ENCODE results near the gene CSF1R. TPM values are rescaled to one million over a fixed set of nuclear protein-coding genes. Genes with fewer than 3 reads are reported as not detected.

The CSF1R gene
- polyA plus RNA-seq, 4 donors: 4.1 to 31.1 (median 6.1) TPM

DNA sequence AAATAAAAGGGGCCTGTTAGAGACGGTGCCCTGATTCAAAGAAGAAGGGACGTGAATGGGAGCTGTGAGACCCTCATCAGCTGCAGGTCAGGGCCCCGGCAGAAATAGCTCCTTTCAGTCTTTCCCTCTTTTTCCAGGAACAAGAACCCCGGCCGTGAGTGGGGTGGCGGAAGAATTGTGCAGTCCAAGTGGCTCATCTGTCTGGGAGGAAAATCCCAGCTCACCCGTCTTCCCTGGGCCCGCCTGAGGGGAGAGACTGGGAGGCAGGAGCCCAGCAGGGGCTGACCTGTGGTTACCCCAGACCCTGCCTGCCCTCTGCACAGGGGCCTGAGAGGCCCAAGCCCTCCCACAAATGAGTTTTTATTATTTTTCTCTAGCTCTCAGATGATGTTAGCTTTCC is 24.8 kb upstream of the CSF1R start:
- H3K27ac ChIP-seq (ENCODE audit: low read depth in 1 of 3, low read length in 2 of 3): no peak overlapping the region
- no peak for FAIRE-seq
- H3K4me1 ChIP-seq (ENCODE audit: control insufficient read depth in 3 of 3, insufficient read depth in 2 of 3, low read depth in 1 of 3, low read length in 2 of 3): peaks cover 7 to 27% (median 11%) of the 10 kb centered on the region in 3 donors
- H3K9me3 ChIP-seq (ENCODE audit: control insufficient read depth in 2 of 2, insufficient read depth in 1 of 2, low read depth in 1 of 2, low read length in 1 of 2): no peaks in the 10 kb centered on the region
- WGBS, 3 donors: 85 to 95% (median 89%) methylated on average over 8 of the region's 8 CpGs
- DNase-seq: no peak
- H3K27me3 ChIP-seq (ENCODE audit: control insufficient read depth in 3 of 3, insufficient read depth in 3 of 3, low read length in 3 of 3): no peaks in the 10 kb centered on the region
- H3K36me3 ChIP-seq (ENCODE audit: control insufficient read depth in 3 of 3, insufficient read depth in 2 of 3, low read depth in 1 of 3, low read length in 3 of 3): peaks cover 0 to 12% (median 0%) of the 10 kb centered on the region in 3 donors
- no peak overlapping the region for H3K4me3 ChIP-seq (ENCODE audit: low read depth in 1 of 3, low read length in 3 of 3)

DNA sequence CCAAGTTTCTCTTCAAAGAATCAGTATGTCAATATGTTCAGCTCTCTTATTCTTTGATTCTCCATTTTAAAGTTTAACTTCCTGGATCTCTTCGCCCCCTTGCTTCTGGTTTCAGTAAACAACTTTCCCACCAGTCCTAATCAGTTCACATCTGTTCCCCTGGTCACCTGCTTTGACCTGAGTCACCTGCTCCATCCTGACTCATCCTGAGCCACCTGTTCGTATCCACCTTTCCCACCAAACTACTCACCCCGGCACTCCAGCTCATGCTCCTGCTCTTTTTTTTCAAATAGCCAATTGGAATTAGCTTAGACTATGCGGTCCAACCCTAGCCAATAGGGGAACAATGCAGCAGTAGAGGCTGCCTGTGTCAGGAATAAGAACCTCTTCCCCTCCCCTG is 23.6 kb upstream of the CSF1R start:
- H3K27ac ChIP-seq (ENCODE audit: low read depth in 1 of 3, low read length in 2 of 3): no peak overlapping the region
- H3K4me3 ChIP-seq (ENCODE audit: low read depth in 1 of 3, low read length in 3 of 3): no peak overlapping the region
- H3K9me3 ChIP-seq (ENCODE audit: control insufficient read depth in 2 of 2, insufficient read depth in 1 of 2, low read depth in 1 of 2, low read length in 1 of 2): no peaks in the 10 kb centered on the region
- FAIRE-seq: no peak
- peaks cover 8 to 32% (median 11%) of the 10 kb centered on the region in 3 donors for H3K4me1 ChIP-seq (ENCODE audit: control insufficient read depth in 3 of 3, insufficient read depth in 2 of 3, low read depth in 1 of 3, low read length in 2 of 3)
- 28 to 59% (median 40%) methylated on average over 4 of the region's 4 CpGs for WGBS, 3 donors
- peaks cover 0 to 6% (median 0%) of the 10 kb centered on the region in 3 donors for H3K36me3 ChIP-seq (ENCODE audit: control insufficient read depth in 3 of 3, insufficient read depth in 2 of 3, low read depth in 1 of 3, low read length in 3 of 3)
- DNase-seq: no peak
- H3K27me3 ChIP-seq (ENCODE audit: control insufficient read depth in 3 of 3, insufficient read depth in 3 of 3, low read length in 3 of 3): no peaks in the 10 kb centered on the region

DNA sequence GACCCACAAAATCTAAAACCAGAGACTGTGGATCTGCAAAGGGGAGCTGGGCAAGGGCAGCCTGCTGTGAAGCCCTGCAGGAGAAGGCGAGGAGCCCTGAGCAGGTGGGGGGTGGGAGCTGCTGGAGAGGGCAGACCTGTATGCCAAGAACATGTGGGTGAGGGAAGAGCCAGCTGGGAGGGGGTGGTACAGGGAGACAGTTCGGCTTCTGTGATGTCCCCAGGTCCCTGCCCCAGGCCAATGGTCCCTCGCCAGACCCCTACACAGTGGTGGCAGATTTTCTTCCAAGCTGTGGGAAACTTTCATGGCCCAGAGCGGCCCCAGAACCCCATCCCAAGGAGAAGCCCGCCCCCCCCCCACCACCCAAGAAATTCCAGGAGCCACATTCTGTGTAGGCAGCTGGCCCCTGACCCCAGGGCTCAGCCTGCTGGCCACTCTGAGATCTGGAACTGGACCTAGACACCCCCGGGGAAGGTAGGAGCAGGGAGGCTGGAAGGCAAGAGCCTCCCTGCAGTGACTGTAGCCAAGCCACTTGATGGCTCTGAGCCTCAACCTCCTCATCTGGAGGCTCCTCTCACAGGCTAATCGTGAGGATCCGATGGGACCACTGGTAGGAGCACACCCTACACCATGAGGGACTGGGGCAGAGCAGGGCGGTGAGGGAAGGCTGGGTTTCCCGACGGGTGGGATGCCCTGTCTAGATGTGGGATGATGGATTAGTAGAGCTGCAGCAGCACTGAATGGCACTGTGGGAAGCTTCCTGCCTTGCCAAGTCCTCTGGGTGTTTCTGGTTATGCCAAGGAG is 22.6 kb upstream of the CSF1R start:
- DNase-seq (no peak), FAIRE-seq (no peak)
- no peak overlapping the region for H3K4me3 ChIP-seq (ENCODE audit: low read depth in 1 of 3, low read length in 3 of 3)
- H3K27ac ChIP-seq (ENCODE audit: low read depth in 1 of 3, low read length in 2 of 3): peak overlapping the region in 2 of 3 donors; percentile 24 to 47
- peaks cover 0 to 6% (median 0%) of the 10 kb centered on the region in 3 donors for H3K36me3 ChIP-seq (ENCODE audit: control insufficient read depth in 3 of 3, insufficient read depth in 2 of 3, low read depth in 1 of 3, low read length in 3 of 3)
- no peaks in the 10 kb centered on the region for H3K9me3 ChIP-seq (ENCODE audit: control insufficient read depth in 2 of 2, insufficient read depth in 1 of 2, low read depth in 1 of 2, low read length in 1 of 2)
- H3K4me1 ChIP-seq (ENCODE audit: control insufficient read depth in 3 of 3, insufficient read depth in 2 of 3, low read depth in 1 of 3, low read length in 2 of 3): peaks cover 8 to 32% (median 11%) of the 10 kb centered on the region in 3 donors
- no peaks in the 10 kb centered on the region for H3K27me3 ChIP-seq (ENCODE audit: control insufficient read depth in 3 of 3, insufficient read depth in 3 of 3, low read length in 3 of 3)
- 84 to 94% (median 88%) methylated on average over 11 of the region's 11 CpGs for WGBS, 3 donors

DNA sequence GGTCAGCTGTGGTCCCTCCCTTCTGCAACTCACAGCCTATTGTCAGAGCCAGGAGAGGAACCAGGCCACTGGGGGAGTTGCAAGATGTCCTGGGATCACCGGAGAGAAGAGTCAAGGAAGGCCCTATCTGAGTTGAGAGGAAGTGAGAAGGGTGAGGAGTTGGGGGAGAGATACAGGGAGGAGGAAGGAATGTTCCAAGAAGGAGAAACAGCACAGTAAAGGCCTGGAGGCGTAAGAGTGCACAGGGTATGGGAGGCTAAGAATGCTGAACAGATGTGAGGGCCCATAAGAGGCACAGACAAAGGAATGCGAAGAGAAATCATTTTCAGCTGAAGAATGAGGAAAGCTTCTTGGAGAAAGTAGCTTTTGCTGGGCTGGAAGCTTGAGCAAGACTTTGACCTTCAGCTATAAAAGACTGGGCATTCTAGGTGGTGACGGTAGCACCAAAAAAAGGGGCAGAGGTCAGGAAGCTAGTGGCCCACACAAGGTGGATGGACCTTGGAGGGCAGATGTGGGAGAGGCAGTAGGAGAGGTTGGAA is 21.6 kb upstream of the CSF1R start:
- H3K36me3 ChIP-seq (ENCODE audit: control insufficient read depth in 3 of 3, insufficient read depth in 2 of 3, low read depth in 1 of 3, low read length in 3 of 3): no peaks in the 10 kb centered on the region
- no peaks in the 10 kb centered on the region for H3K27me3 ChIP-seq (ENCODE audit: control insufficient read depth in 3 of 3, insufficient read depth in 3 of 3, low read length in 3 of 3)
- FAIRE-seq (no peak), DNase-seq (peak; percentile 82 to 88)
- H3K9me3 ChIP-seq (ENCODE audit: control insufficient read depth in 2 of 2, insufficient read depth in 1 of 2, low read depth in 1 of 2, low read length in 1 of 2): no peaks in the 10 kb centered on the region
- WGBS, 3 donors: 40 to 59% (median 59%) methylated on average over 4 of the region's 4 CpGs
- no peak overlapping the region for H3K4me3 ChIP-seq (ENCODE audit: low read depth in 1 of 3, low read length in 3 of 3)
- H3K27ac ChIP-seq (ENCODE audit: low read depth in 1 of 3, low read length in 2 of 3): peak overlapping the region; percentile 47 to 67 (median 52)
- H3K4me1 ChIP-seq (ENCODE audit: control insufficient read depth in 3 of 3, insufficient read depth in 2 of 3, low read depth in 1 of 3, low read length in 2 of 3): peaks cover 8 to 34% (median 17%) of the 10 kb centered on the region in 3 donors

DNA sequence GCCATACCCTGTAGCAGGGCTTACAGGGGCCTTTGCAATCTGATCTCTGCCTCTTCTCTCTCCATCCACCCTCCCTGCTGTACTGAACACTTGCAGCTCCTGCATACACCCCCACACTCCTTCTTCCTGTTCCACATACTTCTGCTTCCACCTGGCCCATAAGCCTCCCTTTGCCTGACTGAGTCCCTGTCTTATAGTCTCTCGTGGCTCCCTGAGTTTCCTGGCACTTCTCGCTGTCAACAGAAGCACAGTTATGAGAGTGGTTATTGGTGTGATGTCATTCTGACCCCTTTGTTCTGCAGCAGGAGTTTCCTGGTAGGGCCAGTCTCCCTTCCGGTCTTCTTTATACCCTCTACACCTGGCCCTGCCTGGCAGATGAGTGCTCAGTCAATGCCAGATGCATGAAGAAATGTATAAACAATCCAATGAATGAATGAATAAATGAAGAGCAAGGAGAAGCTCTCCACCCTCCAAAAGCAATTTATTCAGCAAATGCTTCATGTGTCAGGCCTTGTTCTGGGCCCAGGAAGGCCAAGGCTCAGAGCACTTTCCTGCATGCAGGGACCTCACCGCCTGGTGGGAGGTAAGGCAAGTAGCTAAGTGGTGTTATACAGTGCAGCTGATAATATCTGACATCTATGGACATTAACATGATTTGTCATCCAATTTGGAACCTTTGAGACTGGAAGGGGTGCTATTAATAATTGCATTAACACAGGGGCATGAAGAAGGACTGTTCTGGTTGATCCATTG is 20.5 kb upstream of the CSF1R start:
- Histone ChIP-seq H3K4me3 (ENCODE audit: low read depth in 1 of 3, low read length in 3 of 3) (no peak overlapping the region), H3K27ac (ENCODE audit: low read depth in 1 of 3, low read length in 2 of 3) (peak overlapping the region in 1 of 3 donors; percentile 47), H3K36me3 (ENCODE audit: control insufficient read depth in 3 of 3, insufficient read depth in 2 of 3, low read depth in 1 of 3, low read length in 3 of 3) (no peaks in the 10 kb centered on the region), H3K27me3 (ENCODE audit: control insufficient read depth in 3 of 3, insufficient read depth in 3 of 3, low read length in 3 of 3) (no peaks in the 10 kb centered on the region), H3K4me1 (ENCODE audit: control insufficient read depth in 3 of 3, insufficient read depth in 2 of 3, low read depth in 1 of 3, low read length in 2 of 3) (peaks cover 8 to 37% (median 17%) of the 10 kb centered on the region in 3 donors), H3K9me3 (ENCODE audit: control insufficient read depth in 2 of 2, insufficient read depth in 1 of 2, low read depth in 1 of 2, low read length in 1 of 2) (no peaks in the 10 kb centered on the region)
- 33 to 54% (median 51%) methylated on average over 4 of the region's 4 CpGs for WGBS, 3 donors
- FAIRE-seq: no peak
- DNase-seq: peak; percentile 41 to 69

DNA sequence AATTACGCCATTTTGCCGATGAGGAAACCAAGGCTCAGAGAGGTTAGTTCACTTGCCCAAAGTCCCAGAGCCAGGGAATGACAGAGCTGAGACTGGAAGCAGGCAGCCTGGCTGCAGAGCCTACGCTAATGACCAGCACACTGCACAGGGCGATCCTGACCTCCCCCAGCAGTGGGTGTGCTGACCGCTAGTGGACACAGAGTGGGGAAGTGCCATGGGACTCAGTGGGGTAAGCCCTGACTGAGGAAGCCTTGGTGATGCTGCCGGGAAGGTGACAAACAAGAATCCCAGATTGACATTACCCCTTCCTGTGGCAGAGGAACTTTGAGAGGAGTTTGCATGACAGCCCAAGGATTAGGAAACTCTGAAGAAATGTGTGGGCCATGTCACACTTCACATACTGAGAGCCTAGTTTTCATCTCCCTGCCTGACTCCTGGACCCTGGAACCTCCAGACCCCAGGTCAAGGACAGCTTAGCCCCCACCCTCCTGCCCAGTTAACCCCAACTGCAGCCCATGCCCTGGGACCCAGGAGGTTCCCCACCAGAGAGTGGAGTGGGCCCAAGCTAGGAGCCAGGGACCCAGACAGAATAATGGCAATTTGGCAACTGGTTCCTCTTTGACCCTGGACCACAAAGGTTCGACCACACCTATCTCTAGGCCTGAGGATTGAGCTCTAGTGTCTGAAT is 19.7 kb upstream of the CSF1R start:
- Histone ChIP-seq H3K36me3 (ENCODE audit: control insufficient read depth in 3 of 3, insufficient read depth in 2 of 3, low read depth in 1 of 3, low read length in 3 of 3) (no peaks in the 10 kb centered on the region), H3K27me3 (ENCODE audit: control insufficient read depth in 3 of 3, insufficient read depth in 3 of 3, low read length in 3 of 3) (no peaks in the 10 kb centered on the region), H3K27ac (ENCODE audit: low read depth in 1 of 3, low read length in 2 of 3) (peak overlapping the region in 1 of 3 donors; percentile 46), H3K4me3 (ENCODE audit: low read depth in 1 of 3, low read length in 3 of 3) (no peak overlapping the region), H3K9me3 (ENCODE audit: control insufficient read depth in 2 of 2, insufficient read depth in 1 of 2, low read depth in 1 of 2, low read length in 1 of 2) (no peaks in the 10 kb centered on the region), H3K4me1 (ENCODE audit: control insufficient read depth in 3 of 3, insufficient read depth in 2 of 3, low read depth in 1 of 3, low read length in 2 of 3) (peaks cover 8 to 37% (median 17%) of the 10 kb centered on the region in 3 donors)
- FAIRE-seq: no peak
- WGBS, 3 donors: 86 to 90% (median 87%) methylated on average over 7 of the region's 7 CpGs
- DNase-seq: no peak

DNA sequence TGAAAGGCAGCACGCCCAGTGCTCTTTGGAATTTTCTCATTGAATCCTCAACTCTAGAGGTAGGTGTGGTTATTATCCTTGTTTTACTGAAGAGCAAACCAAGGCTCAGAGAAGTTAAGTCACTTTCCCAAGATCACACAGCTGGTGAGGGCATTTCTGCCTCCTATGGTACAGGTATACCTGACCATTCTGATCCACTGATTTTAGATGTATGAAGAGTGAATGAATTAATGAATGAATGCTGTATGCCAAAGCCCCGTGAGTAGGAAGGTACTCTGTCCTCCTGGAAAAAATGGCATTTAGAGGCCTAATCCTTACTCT is 18.2 kb upstream of the CSF1R start:
- no peak overlapping the region for H3K27ac ChIP-seq (ENCODE audit: low read depth in 1 of 3, low read length in 2 of 3)
- FAIRE-seq (no peak), DNase-seq (peak in 1 of 2 donors; percentile 45)
- 64 to 85% (median 66%) methylated on average over 2 of the region's 2 CpGs for WGBS, 3 donors
- peaks cover 8 to 37% (median 17%) of the 10 kb centered on the region in 3 donors for H3K4me1 ChIP-seq (ENCODE audit: control insufficient read depth in 3 of 3, insufficient read depth in 2 of 3, low read depth in 1 of 3, low read length in 2 of 3)
- H3K9me3 ChIP-seq (ENCODE audit: control insufficient read depth in 2 of 2, insufficient read depth in 1 of 2, low read depth in 1 of 2, low read length in 1 of 2): no peaks in the 10 kb centered on the region
- H3K27me3 ChIP-seq (ENCODE audit: control insufficient read depth in 3 of 3, insufficient read depth in 3 of 3, low read length in 3 of 3): no peaks in the 10 kb centered on the region
- no peaks in the 10 kb centered on the region for H3K36me3 ChIP-seq (ENCODE audit: control insufficient read depth in 3 of 3, insufficient read depth in 2 of 3, low read depth in 1 of 3, low read length in 3 of 3)
- H3K4me3 ChIP-seq (ENCODE audit: low read depth in 1 of 3, low read length in 3 of 3): no peak overlapping the region
